IgD-negative memory B cell (primary cell): ENCODE data around the gene NNT. TPM values are rescaled to one million over a fixed set of nuclear protein-coding genes. Genes with fewer than 3 reads are reported as not detected.
"Not testable (repeated sequence)": the region's sequence is repeated elsewhere in the genome, so short reads cannot be mapped to it uniquely, and the experiment has no call there.

Experiments used
- H3K27ac Mint-ChIP-seq, 3 donors: one replicate each; pipeline ENCODE4 v1.8.0; 2020 to 2022; ENCODE audit warnings: mild to moderate bottlenecking in 3 of 3, mixed read lengths in 3 of 3, moderate library complexity in 1 of 3
- H3K27me3 Mint-ChIP-seq: one replicate; pipeline ENCODE4 v1.8.0; 2021; ENCODE audit warnings: mixed read lengths
- H3K36me3 Mint-ChIP-seq: one replicate; pipeline ENCODE4 v1.8.0; 2020; ENCODE audit warnings: mild to moderate bottlenecking, mixed read lengths
- H3K4me1 Mint-ChIP-seq, 3 donors: one replicate each; pipeline ENCODE4 v1.8.0; 2020 to 2022; ENCODE audit warnings: mixed read lengths in 3 of 3, mild to moderate bottlenecking in 1 of 3
- H3K4me3 Mint-ChIP-seq, 4 donors: one replicate each; pipeline ENCODE4 v1.8.0; 2020 to 2022; ENCODE audit warnings: mild to moderate bottlenecking in 4 of 4, mixed read lengths in 4 of 4, moderate library complexity in 3 of 4
- H3K9me3 Mint-ChIP-seq, 3 donors: one replicate each; pipeline ENCODE4 v1.8.0; 2020 to 2021; ENCODE audit warnings: mixed read lengths in 3 of 3, mild to moderate bottlenecking in 1 of 3
- polyA plus RNA-seq: library from polyadenylated mRNA; unstranded; fragments of 300-500 nt; fragmentation: Illumina TruSeq; gene quantifications from one replicate; pipeline ENCODE4 v1.2.3, GENCODE V29; 2021

NNT gene
- 37.3 TPM for polyA plus RNA-seq

GRCh38 chr5:43602461-43603343, at the start of gene NNT:
Gene NNT, plus strand, starts transcription at chr5:43603180. Its CDS starts 6,016 bp downstream, at chr5:43609196.
- H3K27me3 Mint-ChIP-seq, result no peaks in the 10 kb centered on the region
- peaks cover 6% of the 10 kb centered on the region for H3K36me3 Mint-ChIP-seq
- H3K27ac Mint-ChIP-seq, result peak within 1 kb of the TSS; percentile 80 to 91 (median 91)
- H3K4me1 Mint-ChIP-seq, result peaks cover 24 to 34% (median 32%) of the 10 kb centered on the region in 3 donors
- peak within 1 kb of the TSS; percentile 86 to 95 (median 92) for H3K4me3 Mint-ChIP-seq
- no peaks in the 10 kb centered on the region for H3K9me3 Mint-ChIP-seq

- Mint-ChIP-seq H3K36me3 (no peaks in the 10 kb centered on the region), H3K27me3 (no peaks in the 10 kb centered on the region), H3K4me1 (peaks cover 12 to 29% (median 20%) of the 10 kb centered on the region in 3 donors), H3K27ac (no peak overlapping the region), H3K4me3 (no peak overlapping the region), H3K9me3 (no peaks in the 10 kb centered on the region)
Observed at GRCh38 chr5:43553381-43553780, 49.6 kb upstream of the NNT start.

DNA sequence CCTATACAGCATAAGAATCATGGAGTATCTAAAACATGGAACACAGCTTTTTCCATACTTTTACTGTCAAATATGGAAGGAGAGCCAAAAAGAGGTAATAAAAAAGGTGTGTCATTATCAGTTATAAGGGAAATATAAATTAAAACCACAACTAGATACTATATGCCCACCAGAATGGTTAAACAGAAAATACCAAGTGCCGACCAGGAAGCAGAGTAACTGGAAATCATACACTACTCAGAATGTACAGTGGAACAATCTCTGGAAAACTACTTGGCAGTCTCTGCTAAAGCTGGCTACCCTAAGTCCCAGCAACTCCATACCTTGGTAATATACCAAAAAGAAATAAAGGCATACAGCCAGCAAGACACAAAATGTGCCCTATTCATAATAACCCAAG, 48.5 kb upstream of the NNT start:
- Mint-ChIP-seq H3K4me3 (no peak overlapping the region), H3K27me3 (no peaks in the 10 kb centered on the region), H3K36me3 (peaks cover 1% of the 10 kb centered on the region), H3K9me3 (no peaks in the 10 kb centered on the region), H3K4me1 (peaks cover 12 to 24% (median 16%) of the 10 kb centered on the region in 3 donors), H3K27ac (no peak overlapping the region)

GRCh38 chr5:43555895-43556606, 46.9 kb upstream of the NNT start:
- H3K36me3 Mint-ChIP-seq, result peaks cover 1% of the 10 kb centered on the region
- H3K27ac Mint-ChIP-seq, result peak overlapping the region; percentile 95 to 99 (median 98)
- peak overlapping the region in 3 of 4 donors; percentile 93 to 95 (median 94) for H3K4me3 Mint-ChIP-seq
- H3K9me3 Mint-ChIP-seq, result no peaks in the 10 kb centered on the region
- no peaks in the 10 kb centered on the region for H3K27me3 Mint-ChIP-seq
- peaks cover 10 to 16% (median 12%) of the 10 kb centered on the region in 3 donors for H3K4me1 Mint-ChIP-seq

DNA sequence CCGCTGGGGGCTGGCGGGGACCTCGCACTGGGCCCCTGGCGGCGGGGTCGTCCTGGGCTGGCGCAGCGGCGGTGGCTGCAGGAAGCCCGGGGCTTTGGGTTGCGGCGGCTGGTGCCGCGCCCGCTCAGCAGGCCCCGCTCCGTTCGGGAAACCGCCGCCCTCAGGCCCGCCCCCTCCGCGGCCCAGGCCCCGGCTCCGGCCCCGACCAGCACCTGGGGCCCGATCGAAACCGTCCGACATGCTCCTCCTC, 46.4 kb upstream of the NNT start:
- H3K4me3 Mint-ChIP-seq, result peak overlapping the region in 3 of 4 donors; percentile 39 to 95 (median 93)
- peaks cover 9 to 15% (median 12%) of the 10 kb centered on the region in 3 donors for H3K4me1 Mint-ChIP-seq
- H3K27me3 Mint-ChIP-seq, H3K36me3 Mint-ChIP-seq, H3K9me3 Mint-ChIP-seq: not testable (repeated sequence)
- H3K27ac Mint-ChIP-seq, result peak overlapping the region in 1 of 3 donors; percentile 98

- Mint-ChIP-seq H3K9me3 (no peaks in the 10 kb centered on the region), H3K4me3 (peak within 1 kb of the TSS in 3 of 4 donors; percentile 93 to 96 (median 95)), H3K4me1 (peaks cover 9 to 15% (median 12%) of the 10 kb centered on the region in 3 donors), H3K36me3 (peaks cover 1% of the 10 kb centered on the region), H3K27ac (peak within 1 kb of the TSS; percentile 97 to 99 (median 98)), H3K27me3 (no peaks in the 10 kb centered on the region)
Observed at GRCh38 chr5:43556857-43557542, 46.0 kb upstream of the NNT start, which contains the start of gene PAIP1. Gene PAIP1, minus strand, starts transcription at chr5:43557077. Its CDS starts 231 bp downstream, at chr5:43556846.

- H3K4me1 Mint-ChIP-seq, result peaks cover 7 to 13% (median 10%) of the 10 kb centered on the region in 3 donors
- peak overlapping the region in 2 of 4 donors; percentile 8 to 46 for H3K4me3 Mint-ChIP-seq
- peak overlapping the region in 1 of 3 donors; percentile 63 for H3K27ac Mint-ChIP-seq
- H3K9me3 Mint-ChIP-seq, result no peaks in the 10 kb centered on the region
- no peaks in the 10 kb centered on the region for H3K27me3 Mint-ChIP-seq
- peaks cover 1% of the 10 kb centered on the region for H3K36me3 Mint-ChIP-seq
Observed at GRCh38 chr5:43560128-43560527, 42.9 kb upstream of the NNT start.

DNA sequence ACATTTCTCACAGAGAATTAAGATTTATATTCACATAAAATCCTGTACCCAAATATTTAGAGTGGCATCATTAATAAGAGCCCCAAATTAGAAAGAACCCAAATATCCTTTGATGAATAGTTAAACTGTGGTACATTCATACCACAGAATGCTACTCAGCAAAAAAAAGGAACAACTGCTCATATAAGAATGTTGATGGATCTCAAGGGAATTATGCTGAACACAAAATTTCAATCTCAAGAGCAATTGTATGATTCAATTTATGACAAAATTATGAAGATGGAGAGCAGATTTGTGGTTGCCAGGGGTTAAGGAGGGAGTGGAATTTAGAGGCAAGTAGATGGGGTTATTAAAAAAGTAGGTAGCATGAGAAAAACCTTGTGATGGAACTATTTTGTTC, 41.6 kb upstream of the NNT start:
- no peaks in the 10 kb centered on the region for H3K27me3 Mint-ChIP-seq
- H3K36me3 Mint-ChIP-seq, result peaks cover 1% of the 10 kb centered on the region
- no peak overlapping the region for H3K4me3 Mint-ChIP-seq
- peaks cover 2 to 5% (median 2%) of the 10 kb centered on the region in 3 donors for H3K4me1 Mint-ChIP-seq
- peaks cover 0 to 3% (median 2%) of the 10 kb centered on the region in 3 donors for H3K9me3 Mint-ChIP-seq
- no peak overlapping the region for H3K27ac Mint-ChIP-seq

DNA sequence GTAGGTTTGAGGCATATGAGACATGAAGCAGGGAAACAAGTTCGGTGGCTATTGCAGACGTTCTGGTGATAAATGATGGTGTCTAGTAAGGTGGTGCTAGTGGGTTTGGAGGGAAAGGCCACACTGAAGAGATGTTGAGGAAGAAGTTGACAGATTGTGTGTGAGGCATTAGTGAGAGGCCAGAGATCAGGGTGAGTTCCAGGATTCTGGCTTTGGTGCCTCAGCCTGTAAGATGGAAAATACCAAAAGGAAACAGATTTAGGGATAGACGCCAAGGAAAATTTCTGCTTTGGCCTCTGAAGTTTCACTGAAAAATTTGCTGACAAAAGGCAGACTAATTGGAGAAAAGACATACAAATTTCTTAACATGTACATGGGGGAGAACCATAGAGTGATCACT, 39.7 kb upstream of the NNT start:
- Mint-ChIP-seq H3K27me3 (no peaks in the 10 kb centered on the region), H3K4me3 (no peak overlapping the region), H3K4me1 (no peaks in the 10 kb centered on the region), H3K27ac (no peak overlapping the region), H3K36me3 (peaks cover 1% of the 10 kb centered on the region), H3K9me3 (peaks cover 0 to 6% (median 4%) of the 10 kb centered on the region in 3 donors)

DNA sequence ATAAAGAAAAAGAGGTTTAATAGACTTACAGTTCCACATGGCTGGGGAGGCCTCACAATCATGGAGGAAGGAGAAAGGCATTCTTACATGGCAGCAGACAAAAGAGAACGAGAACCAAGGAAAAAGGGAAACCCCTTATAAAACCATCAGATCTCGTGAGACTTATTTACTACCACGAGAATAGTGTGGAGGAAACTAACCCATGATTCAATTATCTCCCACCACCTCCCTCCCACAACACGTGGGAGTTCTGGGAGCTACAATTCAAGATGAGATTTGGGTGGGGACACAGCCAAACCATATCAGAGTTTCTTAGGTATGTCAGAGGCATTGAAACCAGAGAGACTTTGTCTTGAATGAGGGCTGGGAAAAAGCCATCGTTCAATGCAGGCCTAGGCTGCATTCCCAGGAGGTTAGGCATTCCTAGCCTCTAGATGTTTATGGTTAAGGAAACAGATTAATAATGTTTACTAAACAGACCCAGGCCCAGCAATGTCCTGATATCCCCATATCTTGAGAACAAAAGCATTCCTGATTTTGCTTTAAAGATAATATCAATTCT, 38.6 kb upstream of the NNT start:
- no peak overlapping the region for H3K4me3 Mint-ChIP-seq
- H3K36me3 Mint-ChIP-seq, result no peaks in the 10 kb centered on the region
- H3K27ac Mint-ChIP-seq, result no peak overlapping the region
- H3K9me3 Mint-ChIP-seq, result peaks cover 0 to 6% (median 4%) of the 10 kb centered on the region in 3 donors
- no peaks in the 10 kb centered on the region for H3K4me1 Mint-ChIP-seq
- H3K27me3 Mint-ChIP-seq, result no peaks in the 10 kb centered on the region

DNA sequence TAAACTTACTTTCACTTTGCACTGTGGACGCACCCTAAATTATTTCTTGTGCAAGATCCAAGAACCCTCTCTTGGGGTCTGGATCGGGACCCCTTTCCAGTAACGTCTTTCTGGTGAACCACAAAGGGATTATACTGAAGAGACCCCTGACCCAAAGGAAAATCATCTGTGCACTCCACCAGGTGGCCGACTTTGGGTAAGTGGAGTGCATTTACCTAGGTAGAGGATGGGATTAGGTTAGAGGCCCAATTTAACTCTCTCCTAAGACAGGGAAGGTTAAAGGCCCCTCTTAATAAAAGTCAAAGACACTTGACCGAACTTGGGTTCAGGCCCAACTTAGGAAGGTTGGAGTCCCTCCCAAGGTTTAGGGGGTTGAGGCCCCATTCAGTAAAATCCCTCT, 37.9 kb upstream of the NNT start:
- H3K36me3 Mint-ChIP-seq, result no peaks in the 10 kb centered on the region
- no peaks in the 10 kb centered on the region for H3K4me1 Mint-ChIP-seq
- no peak overlapping the region for H3K27ac Mint-ChIP-seq
- peaks cover 0 to 6% (median 4%) of the 10 kb centered on the region in 3 donors for H3K9me3 Mint-ChIP-seq
- H3K27me3 Mint-ChIP-seq, result no peaks in the 10 kb centered on the region
- no peak overlapping the region for H3K4me3 Mint-ChIP-seq

DNA sequence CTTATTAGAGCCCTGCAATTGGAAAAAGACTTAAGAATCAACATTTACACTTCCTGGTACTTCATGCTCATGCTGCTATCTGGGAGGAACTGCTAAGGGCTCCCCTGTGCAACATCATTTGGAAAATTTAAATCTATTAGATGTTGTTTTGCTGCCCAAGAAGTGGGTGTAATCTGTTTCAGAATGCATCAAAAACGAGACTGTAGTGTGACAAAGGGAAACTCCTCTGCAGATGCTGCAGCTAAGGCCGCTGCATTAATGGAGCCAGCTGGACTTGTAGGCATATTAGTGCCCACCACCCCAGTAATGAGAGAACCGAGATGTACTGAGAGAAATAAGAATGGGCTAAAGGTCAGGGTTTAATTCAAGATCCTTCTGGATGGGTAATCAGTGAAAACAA, 35.0 kb upstream of the NNT start:
- no peaks in the 10 kb centered on the region for H3K4me1 Mint-ChIP-seq
- H3K9me3 Mint-ChIP-seq, result peaks cover 0 to 6% (median 4%) of the 10 kb centered on the region in 3 donors
- no peak overlapping the region for H3K27ac Mint-ChIP-seq
- H3K4me3 Mint-ChIP-seq, result no peak overlapping the region
- H3K36me3 Mint-ChIP-seq, result peaks cover 4% of the 10 kb centered on the region
- H3K27me3 Mint-ChIP-seq, result no peaks in the 10 kb centered on the region

GRCh38 chr5:43569236-43569746, 33.7 kb upstream of the NNT start:
- H3K9me3 Mint-ChIP-seq, result peaks cover 0 to 6% (median 4%) of the 10 kb centered on the region in 3 donors
- no peak overlapping the region for H3K27ac Mint-ChIP-seq
- H3K27me3 Mint-ChIP-seq, result no peaks in the 10 kb centered on the region
- no peak overlapping the region for H3K4me3 Mint-ChIP-seq
- H3K4me1 Mint-ChIP-seq, result no peaks in the 10 kb centered on the region
- peaks cover 4% of the 10 kb centered on the region for H3K36me3 Mint-ChIP-seq

- peaks cover 8% of the 10 kb centered on the region for H3K36me3 Mint-ChIP-seq
- no peaks in the 10 kb centered on the region for H3K4me1 Mint-ChIP-seq
- no peak overlapping the region for H3K4me3 Mint-ChIP-seq
- no peaks in the 10 kb centered on the region for H3K27me3 Mint-ChIP-seq
- H3K27ac Mint-ChIP-seq, result no peak overlapping the region
- peaks cover 0 to 6% (median 4%) of the 10 kb centered on the region in 3 donors for H3K9me3 Mint-ChIP-seq
Observed at GRCh38 chr5:43570450-43571158, 32.4 kb upstream of the NNT start.
